ENCODE results near the gene LPP. TPM values are rescaled to one million over a fixed set of nuclear protein-coding genes. Genes with fewer than 3 reads are reported as not detected.
A peak's percentile ranks its signal among the peaks of the same experiment; 100 is the strongest.

Gene LPP
- total and polyA plus RNA-seq, 2 of the 4 experiments (the other 2 are of a cell fraction), result 16.0 to 130 TPM

- peak; percentile 97 for DNase-seq
- H2AK9ac ChIP-seq (replicated peaks; ENCODE audit: low read depth, low read length, poor library complexity), result no peak overlapping the region
- ChIA-PET POLR2A (ENCODE audit: unreplicated experiment) (no interaction called here), CTCF (no interaction called here)
- H3K9me1 ChIP-seq (ENCODE audit: insufficient read depth, low read length), result peaks cover 7% of the 10 kb centered on the region; the same call in 1 of the 2 replicates
- peak overlapping the region; percentile 47 for H2BK5ac ChIP-seq (ENCODE audit: low read depth, low read length, poor library complexity, severe bottlenecking)
- 0 out of 2 replicates have a peak overlapping the region, but pooled peaks have one; percentile 60 for H2AK5ac ChIP-seq (ENCODE audit: low read depth, low read length)
- H4K20me1 ChIP-seq (ENCODE audit: insufficient read depth, low read length), result peaks cover 15% of the 10 kb centered on the region; the same call in 1 of the 2 replicates
- H4K8ac ChIP-seq (ENCODE audit: low read depth in 2 of 2, low read length in 2 of 2), result no peak overlapping the region
- no peak for TF ChIP-seq RAD21 (IDR thresholded peaks at IDR 0.05; ENCODE audit: low read length)
- TF ChIP-seq FOS (IDR thresholded peaks at IDR 0.05; ENCODE audit: low read depth, low read length), result peak; percentile 50; the same call in 1 of the 2 replicates
- H3K23ac ChIP-seq (ENCODE audit: low read depth, low read length), result no peak overlapping the region
- H2BK20ac ChIP-seq (ENCODE audit: low read depth, low read length), result no peak overlapping the region; the same call in 1 of the 2 replicates
- H3K79me1 ChIP-seq (ENCODE audit: low read depth in 1 of 2, low read length in 2 of 2), result peaks cover 26 to 60% of the 10 kb centered on the region in 2 experiments
- H3K27ac ChIP-seq (ENCODE audit: insufficient read depth, low read length), result peak overlapping the region; percentile 28; the same call in 1 of the 2 replicates
- H3K18ac ChIP-seq (ENCODE audit: low read depth, low read length), result peak overlapping the region; percentile 14; the same call in 1 of the 2 replicates
- H3K4me3 ChIP-seq (ENCODE audit: insufficient read depth, low read depth, low read length), result no peak overlapping the region
- WGBS, 2 experiments (ENCODE audit: extremely low coverage in 2 of 2, insufficient read length in 1 of 2), result no CpG with 5 or more reads among the region's 3 CpGs
- H3K9me3 ChIP-seq (ENCODE audit: control insufficient read depth, insufficient read depth, low read length), result no peaks in the 10 kb centered on the region
- peak overlapping the region; percentile 52; the same call in 1 of the 2 replicates for H3K4me2 ChIP-seq (ENCODE audit: low read depth, low read length)
- H4K91ac ChIP-seq (ENCODE audit: insufficient read depth, low read depth, low read length), result no peak overlapping the region
- dilution Hi-C loops (cut with HindIII; ENCODE audit: low sequenced_read_pairs, unreplicated experiment) (no loop called here), in situ Hi-C loops (cut with MboI; ENCODE audit: low sequenced_read_pairs) (loop anchor here (25.0 kb wide), 1 partner anchor 1036 kb away; the partner anchor contains the start of gene BCL6), intact Hi-C loops (cut with micrococcal nuclease) (no loop called here)
- H3K4ac ChIP-seq (ENCODE audit: low read depth, low read length), result no peak overlapping the region
- H4K5ac ChIP-seq (ENCODE audit: low read depth, low read length), result no peak overlapping the region
- no peaks in the 10 kb centered on the region for H3K27me3 ChIP-seq (ENCODE audit: control insufficient read depth, insufficient read depth, low read length)
- peak; percentile 91 for ATAC-seq (ENCODE audit: low read depth)
- no peaks in the 10 kb centered on the region for H3K36me3 ChIP-seq (ENCODE audit: control insufficient read depth, insufficient read depth, low read length)
- no TSS peak for BruUV-seq (replicated peaks)
- H2BK120ac ChIP-seq (ENCODE audit: low read depth, low read length), result no peak overlapping the region
- H3K9ac ChIP-seq (ENCODE audit: low read depth, low read length), result no peak overlapping the region
- no peak overlapping the region for H2AFZ ChIP-seq (replicated peaks; ENCODE audit: low read length, poor library complexity)
- no peak overlapping the region for H3K14ac ChIP-seq (replicated peaks; ENCODE audit: low read depth, low read length)
- no peak overlapping the region for H3K56ac ChIP-seq (ENCODE audit: extremely low read depth, insufficient read depth, low read length)
- H2BK15ac ChIP-seq (ENCODE audit: low read depth, low read length), result no peak overlapping the region
- H3K4me1 ChIP-seq (ENCODE audit: control insufficient read depth, insufficient read depth, low read length), result peaks cover 4% of the 10 kb centered on the region
These were observed 618.9 kb downstream of the LPP start for GRCh38 chr3:188772886-188773285.
